Right ventricle myocardium inferior (tissue), 1 donor: ENCODE measurements around the gene SCNN1B. TPM values are rescaled to one million over a fixed set of nuclear protein-coding genes. Genes with fewer than 3 reads are reported as not detected.

Experiments
- ATAC-seq: fragments of 200-7000 bp; cut with Tn5 transposase; one replicate; pipeline ENCODE4 v1.9.1; 2020; ENCODE audit warnings: mild to moderate bottlenecking, moderate library complexity
- DNase-seq: peaks from one replicate; pipeline ENCODE4 v3.0.0; 2021; ENCODE audit errors: missing footprints
- intact Hi-C: fragments of 100-400 bp; cut with DNase I; formaldehyde crosslinking; loops from one replicate; pipeline ENCODE4 v1.11.0; 2022
- total RNA-seq: library from RNA; stranded (reverse); fragmentation: NEBNext Ultra II Directional; extraction: Animal tissue kit (Norgen Biotek cat#: 25700); gene quantifications from one replicate; pipeline ENCODE4 v1.2.1, GENCODE V29; 2021
- donor health status: DM: no; HTN: yes; CAD: no; lungs with severe emphysema.

Gene SCNN1B
- total RNA-seq, 1 donor from 2014 or later, result 0.27 TPM

GRCh38 chr16:23316634-23317265 lies 14.6 kb downstream of the SCNN1B start:
- no peak for DNase-seq
- no peak for ATAC-seq
- intact Hi-C loops, result no loop called here

- DNase-seq, result no peak
- intact Hi-C loops, result no loop called here
- no peak for ATAC-seq
Measured at GRCh38 chr16:23317266-23317661, 15.2 kb downstream of the SCNN1B start.

GRCh38 chr16:23317751-23318150 lies 15.6 kb downstream of the SCNN1B start:
- DNase-seq (no peak), ATAC-seq (no peak)
- intact Hi-C loops, result no loop called here

- DNase-seq (no peak), ATAC-seq (peak; percentile 44)
- intact Hi-C loops, result no loop called here
Measured at GRCh38 chr16:23318639-23319038, 16.5 kb downstream of the SCNN1B start.

GRCh38 chr16:23319861-23320615 lies 17.9 kb downstream of the SCNN1B start:
- DNase-seq (no peak), ATAC-seq (no peak)
- intact Hi-C loops, result no loop called here

GRCh38 chr16:23320693-23321092 lies 18.6 kb downstream of the SCNN1B start:
- no peak for DNase-seq

GRCh38 chr16:23321206-23321875 lies 19.2 kb downstream of the SCNN1B start:
- intact Hi-C loops, result no loop called here
- DNase-seq (no peak), ATAC-seq (no peak)

More at GRCh38 chr16:23320693-23321092, 18.6 kb downstream of the SCNN1B start:
- no peak for ATAC-seq
- intact Hi-C loops, result no loop called here

- DNase-seq, result no peak
- intact Hi-C loops, result no loop called here
- no peak for ATAC-seq
Measured at GRCh38 chr16:23323224-23324030, 21.3 kb downstream of the SCNN1B start.

GRCh38 chr16:23324727-23325126 lies 22.6 kb downstream of the SCNN1B start:
- intact Hi-C loops, result no loop called here
- peak; percentile 86 for ATAC-seq
- no peak for DNase-seq

GRCh38 chr16:23327836-23328235 lies 25.7 kb downstream of the SCNN1B start:
- intact Hi-C loops, result no loop called here
- DNase-seq, result no peak
- ATAC-seq, result no peak

GRCh38 chr16:23330161-23330560 lies 28.1 kb downstream of the SCNN1B start:
- ATAC-seq, result no peak
- DNase-seq, result no peak
- intact Hi-C loops, result no loop called here

- ATAC-seq (no peak), DNase-seq (no peak)
- intact Hi-C loops, result no loop called here
Measured at GRCh38 chr16:23330583-23331249, 28.6 kb downstream of the SCNN1B start.

- intact Hi-C loops, result no loop called here
- ATAC-seq (no peak), DNase-seq (no peak)
Measured at GRCh38 chr16:23333034-23333579, 31.0 kb downstream of the SCNN1B start.

- intact Hi-C loops, result no loop called here
- DNase-seq, result no peak
- ATAC-seq, result no peak
Measured at GRCh38 chr16:23333831-23334456, 31.8 kb downstream of the SCNN1B start.

- intact Hi-C loops, result no loop called here
- ATAC-seq, result no peak
- no peak for DNase-seq
Measured at GRCh38 chr16:23334457-23334853, 32.4 kb downstream of the SCNN1B start.

- DNase-seq (no peak), ATAC-seq (no peak)
- intact Hi-C loops, result no loop called here
Measured at GRCh38 chr16:23334950-23335349, 32.8 kb downstream of the SCNN1B start.

GRCh38 chr16:23337836-23338550 lies 35.9 kb downstream of the SCNN1B start:
- intact Hi-C loops, result no loop called here
- no peak for ATAC-seq
- no peak for DNase-seq
